ENCODE measurements around the gene ADGRV1. TPM values are rescaled to one million over a fixed set of nuclear protein-coding genes. Genes with fewer than 3 reads are reported as not detected.

Gene ADGRV1
- total and polyA plus RNA-seq, 9 of the 15 experiments (the other 6 are each of a cell fraction or from before 2014, with no cell fraction given), result 21.7 to 156 (median 58.2) TPM

- 0 out of 2 replicates have a peak, but pooled peaks have one; percentile 16 for TF ChIP-seq ZBTB40 (IDR thresholded peaks at IDR 0.05)
- TF ChIP-seq ZBTB40 (CRISPR knock-in tag; IDR thresholded peaks at IDR 0.05), result no peak
- 0 out of 2 replicates have a peak, but pooled peaks have one; percentile 16 for TF ChIP-seq NKRF (IDR thresholded peaks at IDR 0.05; ENCODE audit: borderline replicate concordance)
- no peak for TF ChIP-seq KAT7 (CRISPR knock-in tag; IDR thresholded peaks at IDR 0.05; ENCODE audit: borderline replicate concordance)
- TF ChIP-seq, protein P1, sequence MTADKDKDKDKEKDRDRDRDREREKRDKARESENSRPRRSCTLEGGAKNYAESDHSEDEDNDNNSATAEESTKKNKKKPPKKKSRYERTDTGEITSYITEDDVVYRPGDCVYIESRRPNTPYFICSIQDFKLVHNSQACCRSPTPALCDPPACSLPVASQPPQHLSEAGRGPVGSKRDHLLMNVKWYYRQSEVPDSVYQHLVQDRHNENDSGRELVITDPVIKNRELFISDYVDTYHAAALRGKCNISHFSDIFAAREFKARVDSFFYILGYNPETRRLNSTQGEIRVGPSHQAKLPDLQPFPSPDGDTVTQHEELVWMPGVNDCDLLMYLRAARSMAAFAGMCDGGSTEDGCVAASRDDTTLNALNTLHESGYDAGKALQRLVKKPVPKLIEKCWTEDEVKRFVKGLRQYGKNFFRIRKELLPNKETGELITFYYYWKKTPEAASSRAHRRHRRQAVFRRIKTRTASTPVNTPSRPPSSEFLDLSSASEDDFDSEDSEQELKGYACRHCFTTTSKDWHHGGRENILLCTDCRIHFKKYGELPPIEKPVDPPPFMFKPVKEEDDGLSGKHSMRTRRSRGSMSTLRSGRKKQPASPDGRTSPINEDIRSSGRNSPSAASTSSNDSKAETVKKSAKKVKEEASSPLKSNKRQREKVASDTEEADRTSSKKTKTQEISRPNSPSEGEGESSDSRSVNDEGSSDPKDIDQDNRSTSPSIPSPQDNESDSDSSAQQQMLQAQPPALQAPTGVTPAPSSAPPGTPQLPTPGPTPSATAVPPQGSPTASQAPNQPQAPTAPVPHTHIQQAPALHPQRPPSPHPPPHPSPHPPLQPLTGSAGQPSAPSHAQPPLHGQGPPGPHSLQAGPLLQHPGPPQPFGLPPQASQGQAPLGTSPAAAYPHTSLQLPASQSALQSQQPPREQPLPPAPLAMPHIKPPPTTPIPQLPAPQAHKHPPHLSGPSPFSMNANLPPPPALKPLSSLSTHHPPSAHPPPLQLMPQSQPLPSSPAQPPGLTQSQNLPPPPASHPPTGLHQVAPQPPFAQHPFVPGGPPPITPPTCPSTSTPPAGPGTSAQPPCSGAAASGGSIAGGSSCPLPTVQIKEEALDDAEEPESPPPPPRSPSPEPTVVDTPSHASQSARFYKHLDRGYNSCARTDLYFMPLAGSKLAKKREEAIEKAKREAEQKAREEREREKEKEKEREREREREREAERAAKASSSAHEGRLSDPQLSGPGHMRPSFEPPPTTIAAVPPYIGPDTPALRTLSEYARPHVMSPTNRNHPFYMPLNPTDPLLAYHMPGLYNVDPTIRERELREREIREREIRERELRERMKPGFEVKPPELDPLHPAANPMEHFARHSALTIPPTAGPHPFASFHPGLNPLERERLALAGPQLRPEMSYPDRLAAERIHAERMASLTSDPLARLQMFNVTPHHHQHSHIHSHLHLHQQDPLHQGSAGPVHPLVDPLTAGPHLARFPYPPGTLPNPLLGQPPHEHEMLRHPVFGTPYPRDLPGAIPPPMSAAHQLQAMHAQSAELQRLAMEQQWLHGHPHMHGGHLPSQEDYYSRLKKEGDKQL (CRISPR knock-in tag; IDR thresholded peaks at IDR 0.05; ENCODE audit: borderline replicate concordance), result no peak
- TF ChIP-seq PKNOX1 (IDR thresholded peaks at IDR 0.05), result 0 out of 2 replicates have a peak, but pooled peaks have one; percentile 4
- TF ChIP-seq U2AF1 (optimal IDR thresholded peaks at IDR 0.05; ENCODE audit: low read depth, low read length), result no peak
These were observed 54.3 kb downstream of the ADGRV1 start (continued) for GRCh38 chr5:90612919-90613318.

Data from K562 (cell line).